ENCODE measurements around the gene C1orf105.

- TF ChIP-seq, protein P1, sequence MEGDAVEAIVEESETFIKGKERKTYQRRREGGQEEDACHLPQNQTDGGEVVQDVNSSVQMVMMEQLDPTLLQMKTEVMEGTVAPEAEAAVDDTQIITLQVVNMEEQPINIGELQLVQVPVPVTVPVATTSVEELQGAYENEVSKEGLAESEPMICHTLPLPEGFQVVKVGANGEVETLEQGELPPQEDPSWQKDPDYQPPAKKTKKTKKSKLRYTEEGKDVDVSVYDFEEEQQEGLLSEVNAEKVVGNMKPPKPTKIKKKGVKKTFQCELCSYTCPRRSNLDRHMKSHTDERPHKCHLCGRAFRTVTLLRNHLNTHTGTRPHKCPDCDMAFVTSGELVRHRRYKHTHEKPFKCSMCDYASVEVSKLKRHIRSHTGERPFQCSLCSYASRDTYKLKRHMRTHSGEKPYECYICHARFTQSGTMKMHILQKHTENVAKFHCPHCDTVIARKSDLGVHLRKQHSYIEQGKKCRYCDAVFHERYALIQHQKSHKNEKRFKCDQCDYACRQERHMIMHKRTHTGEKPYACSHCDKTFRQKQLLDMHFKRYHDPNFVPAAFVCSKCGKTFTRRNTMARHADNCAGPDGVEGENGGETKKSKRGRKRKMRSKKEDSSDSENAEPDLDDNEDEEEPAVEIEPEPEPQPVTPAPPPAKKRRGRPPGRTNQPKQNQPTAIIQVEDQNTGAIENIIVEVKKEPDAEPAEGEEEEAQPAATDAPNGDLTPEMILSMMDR (IDR thresholded peaks at IDR 0.05 in 8 of 11, conservative IDR thresholded peaks at IDR 0.05 in 3 of 11), result no peak
- no peak for TF ChIP-seq POLR2AphosphoS5 (IDR thresholded peaks at IDR 0.05)
- TF ChIP-seq POLR2A (IDR thresholded peaks at IDR 0.05), result no peak
These were observed 51.2 kb downstream of the C1orf105 start for GRCh38 chr1:172471666-172472065.

All from spleen (tissue), 7 donors.